DND-41 (cell line): Measurements from ENCODE around the gene COX6A1.

Experiments used
- CTCF ChIP-seq: IDR thresholded peaks from 2 replicates; pipeline ENCODE4 v1.5.1; 2012; ENCODE audit warnings: borderline replicate concordance, low read length, moderate library complexity, mild to moderate bottlenecking; ENCODE audit not compliant: poor library complexity, severe bottlenecking; ENCODE audit errors: extremely low read depth
- EZH2 ChIP-seq: IDR thresholded peaks from 3 replicates; pipeline ENCODE4 v1.6.1; 2012; ENCODE audit warnings: borderline replicate concordance, low read depth, mild to moderate bottlenecking, moderate library complexity, low read length, inconsistent platforms; ENCODE audit not compliant: severe bottlenecking

- no peak for TF ChIP-seq CTCF
- TF ChIP-seq EZH2, result no peak
Observed at GRCh38 chr12:120445911-120446843, 8.3 kb downstream of the COX6A1 start, which contains the start of the genes GATC and TRIAP1.
